KOPT-K1 (cell line): Measurements from ENCODE around the gene CTIF.
"Not testable (repeated sequence)": the region's sequence is repeated elsewhere in the genome, so short reads cannot be mapped to it uniquely, and the experiment has no call there.

Experiments used
- H3K27ac ChIP-seq: fragments of 200-600 bp; sonication (generic); 2 replicates; pipeline ENCODE4 v1.5.1; 2016; ENCODE audit warnings: antibody characterized with exemption, mild to moderate bottlenecking, low read depth, low read length; ENCODE audit not compliant: poor library complexity, severe bottlenecking
- H3K36me3 ChIP-seq: fragments of 200-600 bp; sonication (generic); 2 replicates; pipeline ENCODE4 v1.5.1; 2017; ENCODE audit warnings: antibody characterized with exemption, mild to moderate bottlenecking, low read length, moderate library complexity; ENCODE audit not compliant: insufficient read depth
- H3K9me3 ChIP-seq: fragments of 200-600 bp; sonication (generic); 2 replicates; pipeline ENCODE4 v1.5.1; 2017; ENCODE audit warnings: antibody characterized with exemption, low read length, mild to moderate bottlenecking; ENCODE audit not compliant: insufficient read depth, poor library complexity, severe bottlenecking

Gene CTIF

DNA sequence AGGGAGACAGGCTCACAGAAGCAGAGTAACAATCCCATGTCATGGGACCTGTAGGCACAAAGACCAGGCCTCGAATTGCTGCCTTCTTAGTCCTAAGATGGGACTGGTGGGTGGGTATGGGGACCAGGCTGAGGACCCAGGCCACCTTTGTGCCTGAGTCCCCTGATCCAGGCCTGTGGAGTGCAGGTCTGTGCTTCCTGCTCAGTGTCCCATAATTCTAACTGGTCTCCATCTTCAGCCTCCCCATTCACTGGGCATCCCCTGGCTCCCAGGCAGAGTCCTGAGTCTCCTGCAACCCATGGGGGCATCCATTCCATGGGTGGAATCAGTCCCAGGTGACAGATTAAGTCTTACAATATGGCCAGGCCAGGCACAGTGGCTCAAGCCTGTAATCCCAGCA is 328.0 kb downstream of the CTIF start:
- Histone ChIP-seq H3K36me3 (no peaks in the 10 kb centered on the region), H3K9me3 (no peaks in the 10 kb centered on the region), H3K27ac (no peak overlapping the region)

DNA sequence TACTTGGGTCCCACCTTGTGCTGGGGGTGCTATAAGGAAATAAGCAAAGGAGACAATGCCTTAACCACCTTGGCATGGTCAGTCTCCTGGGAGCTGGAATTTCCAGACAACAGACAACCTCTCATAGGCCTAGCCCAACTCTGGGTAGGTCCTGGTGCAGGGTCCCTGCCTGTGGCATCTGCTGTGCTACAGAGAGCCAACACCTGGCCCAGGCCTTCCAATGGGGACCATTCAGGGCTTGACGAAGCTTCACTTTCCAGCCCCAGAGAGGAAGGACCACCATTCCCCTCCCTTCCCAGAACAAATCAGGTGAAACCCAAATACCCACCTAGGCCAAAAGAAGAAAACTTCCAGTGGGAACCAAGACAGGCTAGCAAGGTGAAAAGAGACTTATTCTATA is 329.1 kb downstream of the CTIF start:
- Histone ChIP-seq H3K36me3 (no peaks in the 10 kb centered on the region), H3K27ac (no peak overlapping the region), H3K9me3 (no peaks in the 10 kb centered on the region)

DNA sequence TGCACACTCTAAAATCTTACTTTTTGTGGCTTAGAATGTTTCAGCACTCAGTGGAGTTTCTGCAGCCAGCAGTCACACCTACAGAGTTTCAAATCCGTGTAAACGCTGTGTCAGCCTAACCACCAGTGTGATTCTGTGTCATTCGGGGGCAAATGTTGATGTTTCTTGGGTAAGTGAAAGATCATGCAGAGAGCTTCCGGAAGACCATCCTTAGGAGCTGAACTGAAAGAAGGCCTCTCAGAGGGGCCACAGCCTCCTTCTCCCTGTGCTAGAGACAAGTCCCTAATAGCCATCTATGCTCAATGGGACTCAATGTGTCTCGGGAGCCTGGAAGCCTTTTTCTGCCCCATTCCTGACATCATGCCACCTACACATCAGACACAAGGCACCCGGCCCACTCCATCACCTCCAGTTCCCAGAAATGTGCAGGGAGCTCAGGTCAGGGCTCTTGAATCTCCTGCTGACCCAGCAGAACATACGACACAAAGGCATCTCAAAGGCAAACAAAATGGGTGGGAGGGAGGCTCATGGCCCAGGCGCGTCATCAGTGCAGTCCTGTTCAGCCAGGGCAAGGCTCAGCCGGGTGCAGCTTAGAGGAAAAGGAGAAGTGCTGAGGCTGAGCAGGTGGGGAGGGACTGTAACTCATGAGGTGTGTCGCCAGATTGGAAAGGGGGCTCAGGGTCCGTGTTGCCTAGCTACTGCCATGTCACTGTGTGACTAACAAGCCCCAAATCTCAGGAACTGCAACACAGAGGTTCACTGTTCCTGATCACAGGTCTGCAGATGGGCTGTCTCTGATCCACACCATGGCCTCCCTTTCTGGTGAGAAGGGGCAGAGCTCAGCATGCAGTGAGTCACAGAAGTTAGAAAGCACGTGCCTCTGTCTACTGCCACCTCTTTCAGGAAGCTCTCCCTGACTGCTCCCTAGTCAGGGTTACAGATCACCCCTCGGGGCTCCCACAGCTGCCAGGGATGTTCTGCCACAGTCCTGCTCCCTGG is 329.9 kb downstream of the CTIF start:
- no peaks in the 10 kb centered on the region for H3K36me3 ChIP-seq
- no peaks in the 10 kb centered on the region for H3K9me3 ChIP-seq
- H3K27ac ChIP-seq = no peak overlapping the region

DNA sequence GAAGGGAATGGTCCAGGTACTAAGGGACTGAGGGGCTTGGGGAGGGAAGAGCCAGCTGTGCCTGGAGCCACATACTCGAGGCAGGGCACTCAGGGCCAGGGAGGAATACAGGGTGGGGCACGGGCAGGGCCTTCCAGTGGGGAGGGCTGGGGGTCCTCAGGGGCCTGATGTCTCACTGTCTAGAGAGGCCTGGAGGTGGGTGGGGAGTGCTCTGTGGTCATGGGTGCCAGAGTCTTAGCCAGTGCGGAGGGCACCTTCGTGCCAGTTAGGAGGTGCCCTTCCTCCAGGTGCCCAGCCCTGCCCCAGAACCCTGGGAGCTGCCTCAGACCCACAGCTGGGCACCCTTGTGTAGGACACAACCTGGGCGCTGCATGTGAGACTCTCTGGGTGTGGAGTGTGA is 330.8 kb downstream of the CTIF start:
- Histone ChIP-seq H3K9me3 (no peaks in the 10 kb centered on the region), H3K36me3 (no peaks in the 10 kb centered on the region), H3K27ac (no peak overlapping the region)

DNA sequence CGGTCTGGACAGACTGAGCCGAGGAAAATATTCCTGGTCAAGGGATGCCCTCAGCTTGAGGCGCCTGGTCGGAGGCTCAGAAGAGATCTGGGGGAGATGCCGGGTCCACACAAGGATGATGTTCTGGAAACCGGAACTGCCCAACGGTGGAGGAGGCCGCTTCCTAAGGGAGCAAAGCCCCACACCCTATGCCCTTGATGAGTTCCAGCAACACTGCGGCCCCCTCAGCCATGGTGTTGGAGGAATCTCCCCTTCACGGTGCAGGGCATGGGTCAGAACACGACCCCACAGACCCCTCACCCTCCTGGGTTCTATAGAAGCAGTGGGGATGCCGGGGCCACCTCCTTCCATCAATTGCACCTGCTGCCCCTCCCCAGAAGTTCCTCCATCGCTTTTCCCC is 332.1 kb downstream of the CTIF start:
- H3K9me3 ChIP-seq, H3K27ac ChIP-seq, H3K36me3 ChIP-seq: not testable (repeated sequence)

DNA sequence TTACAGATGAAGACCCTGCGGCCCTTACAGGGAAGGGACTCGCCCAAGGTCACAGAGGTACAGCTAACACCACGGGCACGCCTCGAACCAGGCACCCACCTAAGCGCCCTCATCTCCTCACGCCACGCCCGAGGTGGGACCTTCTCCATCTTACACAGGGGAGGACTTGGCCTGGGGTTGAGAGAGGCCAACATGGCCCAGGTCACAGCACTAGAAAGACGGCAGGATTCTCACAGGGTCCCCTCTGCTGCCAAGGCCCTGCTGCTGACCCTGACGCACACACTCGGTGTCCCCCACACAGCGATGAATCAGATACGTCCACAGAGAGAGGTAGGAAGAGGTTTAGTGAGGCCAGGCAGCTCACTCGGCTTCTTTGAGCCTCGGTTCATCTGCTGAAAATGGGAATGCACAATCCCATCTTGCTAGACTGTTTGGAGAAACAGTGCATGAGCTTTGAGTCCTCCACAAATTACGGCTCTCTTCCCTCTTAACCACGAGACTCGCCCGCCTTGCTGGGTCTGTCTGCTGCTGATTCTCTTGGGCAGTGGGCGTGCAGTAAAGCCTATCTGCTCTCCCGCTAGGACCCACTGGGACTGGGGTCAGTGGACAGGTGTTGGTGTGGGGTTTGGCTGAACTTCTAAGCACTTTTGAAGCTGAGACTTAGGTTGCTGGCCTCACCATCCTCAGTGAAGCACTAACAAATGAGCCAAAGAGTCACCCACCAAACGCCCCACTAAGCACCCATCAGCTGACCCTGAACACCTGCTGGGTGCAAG is 332.7 kb downstream of the CTIF start:
- no peak overlapping the region for H3K27ac ChIP-seq
- no peaks in the 10 kb centered on the region for H3K36me3 ChIP-seq
- H3K9me3 ChIP-seq = no peaks in the 10 kb centered on the region

DNA sequence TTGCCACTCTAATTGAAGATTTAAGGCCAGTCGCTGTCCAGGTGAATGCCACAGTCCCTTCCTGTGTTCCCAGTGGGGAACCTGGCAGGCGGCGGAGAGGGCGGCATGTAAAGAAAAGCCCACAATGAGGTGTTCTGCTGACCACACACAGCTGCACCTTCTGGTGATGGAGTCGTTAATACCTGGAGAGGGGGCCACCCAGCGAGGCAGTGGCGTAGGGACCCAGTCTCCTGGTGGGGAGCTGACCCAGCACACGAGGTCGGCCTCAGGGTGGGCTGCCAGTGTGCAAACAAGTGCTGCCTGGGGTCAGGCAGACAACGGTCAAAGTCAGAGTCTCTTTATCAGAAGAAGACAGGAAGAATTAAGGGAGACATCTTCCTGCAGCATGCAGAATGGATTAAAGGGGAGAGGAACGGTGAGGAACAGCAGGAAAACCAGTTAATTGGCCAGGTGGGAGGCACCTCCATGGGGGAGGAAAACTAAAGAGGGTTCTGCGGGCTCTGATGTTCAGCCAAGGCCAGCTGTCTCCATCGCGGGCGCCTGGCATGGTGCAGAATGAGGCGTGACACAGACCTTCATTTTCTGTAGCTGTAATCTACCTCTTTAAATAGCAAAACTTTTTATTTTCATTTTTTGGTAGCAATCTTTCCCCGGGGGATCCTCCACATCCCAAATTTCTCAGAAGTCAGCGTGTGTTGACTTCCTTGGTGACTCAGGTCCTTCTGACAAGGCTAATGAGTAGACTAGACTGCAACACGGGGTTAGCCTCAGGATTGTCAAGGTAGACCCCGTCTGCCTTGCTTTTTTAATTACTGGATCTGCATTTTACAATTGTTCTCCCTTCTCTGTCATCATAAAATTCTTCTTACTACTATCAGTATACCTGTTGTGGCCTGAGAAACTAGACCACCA is 333.7 kb downstream of the CTIF start:
- Histone ChIP-seq H3K36me3 (no peaks in the 10 kb centered on the region), H3K27ac (no peak overlapping the region), H3K9me3 (no peaks in the 10 kb centered on the region)

DNA sequence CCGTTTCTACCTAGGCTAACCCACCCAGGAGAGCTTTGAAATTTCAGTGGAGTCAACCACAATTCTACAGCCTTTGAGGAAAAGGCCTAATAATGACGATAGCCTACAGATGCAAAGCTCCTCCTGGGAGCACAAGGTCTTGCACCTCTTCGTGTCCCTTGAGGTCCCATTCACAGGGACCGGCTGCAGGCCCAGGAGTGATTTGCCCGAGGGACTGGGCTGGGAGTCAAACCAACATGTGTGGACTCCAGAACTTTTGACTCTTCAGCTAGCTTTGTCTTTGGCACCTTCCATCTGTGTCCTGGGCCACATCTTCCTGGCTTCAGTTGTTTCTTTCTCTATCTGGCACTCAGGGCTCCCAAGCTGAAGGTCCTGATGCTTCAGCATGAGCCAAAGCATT is 335.4 kb downstream of the CTIF start:
- Histone ChIP-seq H3K27ac (no peak overlapping the region), H3K9me3 (no peaks in the 10 kb centered on the region), H3K36me3 (no peaks in the 10 kb centered on the region)

DNA sequence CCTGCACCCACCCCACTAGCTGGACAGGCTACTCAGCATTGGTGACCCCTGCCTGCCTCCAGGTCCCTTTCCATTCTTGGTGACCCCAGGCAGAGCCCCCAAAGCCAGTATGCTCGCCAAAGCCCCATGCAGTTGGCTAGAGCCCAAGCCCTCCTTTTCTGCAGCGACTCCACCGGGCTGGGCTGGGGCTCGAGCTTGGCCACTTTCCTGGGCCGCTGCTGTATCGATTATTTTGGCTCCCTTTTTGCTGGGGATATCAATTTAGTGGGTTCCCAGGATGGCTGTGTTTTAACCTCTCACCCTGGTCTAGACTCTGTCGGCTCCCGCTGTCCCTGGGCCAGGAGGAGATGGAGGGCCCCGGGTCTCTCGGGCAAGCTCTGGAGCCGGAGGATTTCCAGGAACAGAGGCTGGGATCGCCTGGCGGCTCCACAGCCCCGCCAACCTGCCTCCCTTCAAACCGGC is 335.9 kb downstream of the CTIF start:
- Histone ChIP-seq H3K36me3 (no peaks in the 10 kb centered on the region), H3K9me3 (no peaks in the 10 kb centered on the region), H3K27ac (no peak overlapping the region)

DNA sequence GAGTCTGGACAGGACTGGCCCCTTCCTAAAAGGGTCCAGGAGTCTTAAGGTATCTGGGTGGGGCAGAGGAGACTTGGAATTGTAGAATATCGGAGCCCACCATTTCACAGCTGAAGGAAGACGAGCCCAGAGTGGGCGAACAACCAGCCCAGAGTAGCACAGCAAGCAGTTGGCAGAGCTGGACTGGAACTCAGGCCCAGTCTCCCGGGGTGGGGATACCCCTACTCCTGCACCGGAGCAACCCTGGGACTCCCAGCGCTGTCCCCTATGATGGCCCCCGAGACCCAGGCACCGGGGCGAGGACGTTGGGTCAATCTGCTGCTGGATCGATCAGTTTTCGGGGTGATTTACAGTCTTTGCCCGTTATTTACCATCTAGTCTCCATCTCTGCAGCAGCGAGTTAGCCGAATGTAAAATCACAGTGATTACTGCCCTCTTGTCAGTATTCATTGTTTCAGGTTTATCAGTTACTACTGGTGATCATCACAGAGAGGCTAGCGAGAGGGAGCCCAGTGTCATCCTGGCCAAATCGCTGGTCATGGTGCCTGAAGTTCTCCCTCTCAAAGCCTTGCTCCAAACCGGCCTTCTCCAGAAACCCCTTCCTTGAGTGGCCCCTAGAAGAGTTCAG is 336.6 kb downstream of the CTIF start:
- no peaks in the 10 kb centered on the region for H3K9me3 ChIP-seq
- H3K27ac ChIP-seq = no peak overlapping the region
- no peaks in the 10 kb centered on the region for H3K36me3 ChIP-seq

DNA sequence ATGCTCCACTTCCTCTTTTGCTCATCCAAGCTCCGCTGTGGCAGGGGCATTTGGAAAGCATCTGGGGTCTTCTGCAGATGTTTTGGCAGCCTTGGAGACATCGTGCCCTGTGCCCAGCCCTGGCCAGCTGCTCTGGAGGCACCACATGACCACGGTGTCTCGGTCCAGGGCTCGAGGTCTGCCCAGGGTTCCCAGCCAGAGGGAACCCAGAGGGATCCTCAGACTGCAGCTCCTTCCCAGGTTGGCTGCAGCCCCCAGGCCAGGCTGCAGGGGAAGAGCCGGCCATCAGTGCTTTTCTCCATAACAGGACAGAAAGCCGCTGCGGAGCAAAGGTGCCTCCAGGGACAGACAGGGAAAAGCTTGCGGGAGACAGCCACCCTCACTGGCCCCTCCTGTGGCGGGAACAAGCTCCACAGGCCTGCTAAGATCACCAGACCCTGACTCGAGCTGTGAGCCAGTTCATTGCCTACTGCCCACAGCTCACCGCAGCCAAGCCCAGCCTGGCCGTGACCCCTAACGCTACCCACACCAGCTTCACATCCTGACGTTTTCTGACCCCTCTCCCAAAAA is 337.2 kb downstream of the CTIF start:
- no peaks in the 10 kb centered on the region for H3K36me3 ChIP-seq
- H3K9me3 ChIP-seq = no peaks in the 10 kb centered on the region
- no peak overlapping the region for H3K27ac ChIP-seq

DNA sequence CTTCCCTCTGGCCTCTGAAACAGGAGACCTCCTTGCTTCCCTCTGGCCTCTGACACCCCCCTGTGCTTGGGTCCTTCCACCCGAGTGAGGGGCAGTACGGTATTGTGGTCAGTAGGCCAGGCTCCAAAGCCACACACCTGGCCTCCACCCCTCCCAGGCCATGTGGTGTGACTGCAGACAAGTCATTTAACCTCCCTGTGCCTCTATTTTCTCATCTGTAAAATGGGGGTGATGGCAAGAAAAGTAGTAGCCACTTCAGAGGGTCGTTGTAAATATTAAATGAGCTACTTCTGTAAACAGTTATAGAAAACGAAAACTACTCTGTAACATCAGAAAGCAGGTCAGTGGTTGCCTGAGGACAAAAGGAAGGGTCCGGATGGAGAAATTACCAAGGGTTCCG is 337.8 kb downstream of the CTIF start:
- H3K27ac ChIP-seq = no peak overlapping the region
- H3K36me3 ChIP-seq = no peaks in the 10 kb centered on the region
- no peaks in the 10 kb centered on the region for H3K9me3 ChIP-seq

DNA sequence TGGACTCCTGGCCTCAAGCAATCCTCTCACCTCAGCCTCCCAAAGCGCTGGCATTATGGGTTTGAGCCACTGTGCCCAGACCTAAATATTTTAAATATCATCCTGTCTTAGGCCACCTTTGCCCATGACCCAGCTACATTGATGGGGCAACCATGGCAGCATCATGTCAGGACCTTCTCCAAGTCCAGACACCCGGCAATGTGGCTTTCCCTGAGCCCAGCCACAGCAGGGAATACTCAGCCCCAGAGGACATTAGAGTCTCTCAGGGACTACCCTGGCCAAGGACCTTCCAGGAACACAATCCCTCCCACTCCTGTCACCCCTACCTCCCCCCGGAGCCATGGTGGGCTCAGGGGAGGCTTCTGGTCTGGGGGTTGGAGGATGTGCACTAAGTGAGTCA is 339.1 kb downstream of the CTIF start:
- H3K27ac ChIP-seq = no peak overlapping the region
- H3K36me3 ChIP-seq = no peaks in the 10 kb centered on the region
- H3K9me3 ChIP-seq = no peaks in the 10 kb centered on the region

DNA sequence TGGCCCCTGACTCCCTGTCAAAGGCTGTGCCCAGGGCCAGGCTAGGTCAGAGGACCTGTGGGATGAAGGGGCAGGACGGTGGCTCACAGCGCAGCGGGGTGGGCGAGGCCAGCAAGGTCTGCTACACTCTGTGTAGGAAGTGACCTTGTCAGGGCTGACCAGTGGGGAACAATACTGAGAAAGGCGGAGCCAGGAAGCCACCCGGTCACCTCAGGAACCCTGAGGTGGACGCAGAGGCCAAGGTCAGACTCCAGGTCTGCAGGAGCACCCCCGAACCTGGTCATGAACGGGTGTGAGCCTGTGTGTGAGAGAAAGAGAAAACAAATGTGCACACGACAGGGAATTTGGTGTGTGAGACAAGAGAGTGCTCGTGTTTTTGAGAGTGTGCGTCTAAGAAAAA is 339.6 kb downstream of the CTIF start:
- Histone ChIP-seq H3K9me3 (no peaks in the 10 kb centered on the region), H3K36me3 (no peaks in the 10 kb centered on the region), H3K27ac (no peak overlapping the region)
